ENCODE data around the gene ESRRB.

Gene ESRRB

GRCh38 chr14:76336876-76337275 is 39.1 kb upstream of the ESRRB start:
- H3K27ac ChIP-seq (ENCODE audit: low read length): no peak overlapping the region
- no peaks in the 10 kb centered on the region for H3K36me3 ChIP-seq (ENCODE audit: control insufficient read depth in 2 of 2, insufficient read depth in 2 of 2, low read length in 2 of 2)
- peaks cover 0 to 3% of the 10 kb centered on the region in 2 donors for H3K27me3 ChIP-seq (ENCODE audit: control insufficient read depth in 1 of 2, insufficient read depth in 2 of 2, low read length in 2 of 2)
- no peaks in the 10 kb centered on the region for H3K9me3 ChIP-seq (ENCODE audit: control insufficient read depth in 2 of 2, low read length in 2 of 2)
- H3K4me3 ChIP-seq (ENCODE audit: low read length in 2 of 2): no peak overlapping the region
- H3K4me1 ChIP-seq (ENCODE audit: control insufficient read depth, insufficient read depth, low read length): no peaks in the 10 kb centered on the region
- H3K9ac ChIP-seq (ENCODE audit: low read length in 2 of 2): no peak overlapping the region

- no peaks in the 10 kb centered on the region for H3K9me3 ChIP-seq (ENCODE audit: control insufficient read depth in 2 of 2, low read length in 2 of 2)
- H3K9ac ChIP-seq (ENCODE audit: low read length in 2 of 2): no peak overlapping the region
- no peak overlapping the region for H3K4me3 ChIP-seq (ENCODE audit: low read length in 2 of 2)
- no peaks in the 10 kb centered on the region for H3K36me3 ChIP-seq (ENCODE audit: control insufficient read depth in 2 of 2, insufficient read depth in 2 of 2, low read length in 2 of 2)
- H3K27me3 ChIP-seq (ENCODE audit: control insufficient read depth in 1 of 2, insufficient read depth in 2 of 2, low read length in 2 of 2): peaks cover 0 to 5% of the 10 kb centered on the region in 2 donors
- H3K27ac ChIP-seq (ENCODE audit: low read length): no peak overlapping the region
- H3K4me1 ChIP-seq (ENCODE audit: control insufficient read depth, insufficient read depth, low read length): no peaks in the 10 kb centered on the region
These were observed 38.0 kb upstream of the ESRRB start for GRCh38 chr14:76337635-76338545.

GRCh38 chr14:76339728-76340615 is 36.0 kb upstream of the ESRRB start:
- Histone ChIP-seq H3K9ac (ENCODE audit: low read length in 2 of 2) (no peak overlapping the region), H3K4me3 (ENCODE audit: low read length in 2 of 2) (no peak overlapping the region), H3K27me3 (ENCODE audit: control insufficient read depth in 1 of 2, insufficient read depth in 2 of 2, low read length in 2 of 2) (peaks cover 0 to 5% of the 10 kb centered on the region in 2 donors)

GRCh38 chr14:76343386-76343785 is 32.6 kb upstream of the ESRRB start:
- no peak overlapping the region for H3K9ac ChIP-seq (ENCODE audit: low read length in 2 of 2)
- no peak overlapping the region for H3K4me3 ChIP-seq (ENCODE audit: low read length in 2 of 2)
- H3K9me3 ChIP-seq (ENCODE audit: control insufficient read depth in 2 of 2, low read length in 2 of 2): peaks cover 0 to 5% of the 10 kb centered on the region in 2 donors
- peaks cover 0 to 5% of the 10 kb centered on the region in 2 donors for H3K27me3 ChIP-seq (ENCODE audit: control insufficient read depth in 1 of 2, insufficient read depth in 2 of 2, low read length in 2 of 2)
- H3K36me3 ChIP-seq (ENCODE audit: control insufficient read depth in 2 of 2, insufficient read depth in 2 of 2, low read length in 2 of 2): no peaks in the 10 kb centered on the region
- no peak overlapping the region for H3K27ac ChIP-seq (ENCODE audit: low read length)
- H3K4me1 ChIP-seq (ENCODE audit: control insufficient read depth, insufficient read depth, low read length): no peaks in the 10 kb centered on the region

More at GRCh38 chr14:76339728-76340615, 36.0 kb upstream of the ESRRB start:
- Histone ChIP-seq H3K27ac (ENCODE audit: low read length) (no peak overlapping the region), H3K36me3 (ENCODE audit: control insufficient read depth in 2 of 2, insufficient read depth in 2 of 2, low read length in 2 of 2) (no peaks in the 10 kb centered on the region), H3K4me1 (ENCODE audit: control insufficient read depth, insufficient read depth, low read length) (no peaks in the 10 kb centered on the region), H3K9me3 (ENCODE audit: control insufficient read depth in 2 of 2, low read length in 2 of 2) (peaks cover 0 to 5% of the 10 kb centered on the region in 2 donors)

- H3K9ac ChIP-seq (ENCODE audit: low read length in 2 of 2): no peak overlapping the region
- no peak overlapping the region for H3K4me3 ChIP-seq (ENCODE audit: low read length in 2 of 2)
- peaks cover 2 to 8% of the 10 kb centered on the region in 2 donors for H3K27me3 ChIP-seq (ENCODE audit: control insufficient read depth in 1 of 2, insufficient read depth in 2 of 2, low read length in 2 of 2)
- no peaks in the 10 kb centered on the region for H3K36me3 ChIP-seq (ENCODE audit: control insufficient read depth in 2 of 2, insufficient read depth in 2 of 2, low read length in 2 of 2)
- no peak overlapping the region for H3K27ac ChIP-seq (ENCODE audit: low read length)
- no peaks in the 10 kb centered on the region for H3K4me1 ChIP-seq (ENCODE audit: control insufficient read depth, insufficient read depth, low read length)
- H3K9me3 ChIP-seq (ENCODE audit: control insufficient read depth in 2 of 2, low read length in 2 of 2): peaks cover 0 to 5% of the 10 kb centered on the region in 2 donors
These were observed 29.4 kb upstream of the ESRRB start for GRCh38 chr14:76346391-76347160.

GRCh38 chr14:76348898-76349297 is 27.0 kb upstream of the ESRRB start:
- Histone ChIP-seq H3K36me3 (ENCODE audit: control insufficient read depth in 2 of 2, insufficient read depth in 2 of 2, low read length in 2 of 2) (no peaks in the 10 kb centered on the region), H3K9me3 (ENCODE audit: control insufficient read depth in 2 of 2, low read length in 2 of 2) (no peaks in the 10 kb centered on the region), H3K27ac (ENCODE audit: low read length) (no peak overlapping the region), H3K4me3 (ENCODE audit: low read length in 2 of 2) (no peak overlapping the region), H3K4me1 (ENCODE audit: control insufficient read depth, insufficient read depth, low read length) (no peaks in the 10 kb centered on the region), H3K27me3 (ENCODE audit: control insufficient read depth in 1 of 2, insufficient read depth in 2 of 2, low read length in 2 of 2) (peaks cover 2 to 7% of the 10 kb centered on the region in 2 donors), H3K9ac (ENCODE audit: low read length in 2 of 2) (no peak overlapping the region)

- no peak overlapping the region for H3K9ac ChIP-seq (ENCODE audit: low read length in 2 of 2)
- peaks cover 5 to 7% of the 10 kb centered on the region in 2 donors for H3K27me3 ChIP-seq (ENCODE audit: control insufficient read depth in 1 of 2, insufficient read depth in 2 of 2, low read length in 2 of 2)
- no peaks in the 10 kb centered on the region for H3K36me3 ChIP-seq (ENCODE audit: control insufficient read depth in 2 of 2, insufficient read depth in 2 of 2, low read length in 2 of 2)
- H3K27ac ChIP-seq (ENCODE audit: low read length): no peak overlapping the region
- no peak overlapping the region for H3K4me3 ChIP-seq (ENCODE audit: low read length in 2 of 2)
- H3K9me3 ChIP-seq (ENCODE audit: control insufficient read depth in 2 of 2, low read length in 2 of 2): no peaks in the 10 kb centered on the region
- H3K4me1 ChIP-seq (ENCODE audit: control insufficient read depth, insufficient read depth, low read length): no peaks in the 10 kb centered on the region
These were observed 25.9 kb upstream of the ESRRB start for GRCh38 chr14:76349993-76350392.

- no peak overlapping the region for H3K27ac ChIP-seq (ENCODE audit: low read length)
These were observed 25.3 kb upstream of the ESRRB start for GRCh38 chr14:76350671-76351070.

GRCh38 chr14:76351941-76352340 is 24.0 kb upstream of the ESRRB start:
- Histone ChIP-seq H3K4me1 (ENCODE audit: control insufficient read depth, insufficient read depth, low read length) (no peaks in the 10 kb centered on the region), H3K36me3 (ENCODE audit: control insufficient read depth in 2 of 2, insufficient read depth in 2 of 2, low read length in 2 of 2) (no peaks in the 10 kb centered on the region), H3K9ac (ENCODE audit: low read length in 2 of 2) (no peak overlapping the region), H3K27me3 (ENCODE audit: control insufficient read depth in 1 of 2, insufficient read depth in 2 of 2, low read length in 2 of 2) (peaks cover 5 to 9% of the 10 kb centered on the region in 2 donors), H3K9me3 (ENCODE audit: control insufficient read depth in 2 of 2, low read length in 2 of 2) (no peaks in the 10 kb centered on the region), H3K27ac (ENCODE audit: low read length) (no peak overlapping the region), H3K4me3 (ENCODE audit: low read length in 2 of 2) (no peak overlapping the region)

More at GRCh38 chr14:76350671-76351070, 25.3 kb upstream of the ESRRB start:
- Histone ChIP-seq H3K9me3 (ENCODE audit: control insufficient read depth in 2 of 2, low read length in 2 of 2) (no peaks in the 10 kb centered on the region), H3K36me3 (ENCODE audit: control insufficient read depth in 2 of 2, insufficient read depth in 2 of 2, low read length in 2 of 2) (no peaks in the 10 kb centered on the region), H3K4me3 (ENCODE audit: low read length in 2 of 2) (no peak overlapping the region), H3K4me1 (ENCODE audit: control insufficient read depth, insufficient read depth, low read length) (no peaks in the 10 kb centered on the region), H3K27me3 (ENCODE audit: control insufficient read depth in 1 of 2, insufficient read depth in 2 of 2, low read length in 2 of 2) (peaks cover 5 to 9% of the 10 kb centered on the region in 2 donors), H3K9ac (ENCODE audit: low read length in 2 of 2) (no peak overlapping the region)

- Histone ChIP-seq H3K27ac (ENCODE audit: low read length) (no peak overlapping the region), H3K4me3 (ENCODE audit: low read length in 2 of 2) (peak overlapping the region in 1 of 2 donors; percentile 55), H3K9ac (ENCODE audit: low read length in 2 of 2) (no peak overlapping the region)
These were observed 23.2 kb upstream of the ESRRB start for GRCh38 chr14:76352639-76353281.

More at GRCh38 chr14:76352639-76353281, 23.2 kb upstream of the ESRRB start:
- Histone ChIP-seq H3K9me3 (ENCODE audit: control insufficient read depth in 2 of 2, low read length in 2 of 2) (no peaks in the 10 kb centered on the region), H3K27me3 (ENCODE audit: control insufficient read depth in 1 of 2, insufficient read depth in 2 of 2, low read length in 2 of 2) (peaks cover 5 to 9% of the 10 kb centered on the region in 2 donors), H3K36me3 (ENCODE audit: control insufficient read depth in 2 of 2, insufficient read depth in 2 of 2, low read length in 2 of 2) (no peaks in the 10 kb centered on the region), H3K4me1 (ENCODE audit: control insufficient read depth, insufficient read depth, low read length) (no peaks in the 10 kb centered on the region)
